Brain microvascular endothelial cell (primary cell): ENCODE measurements around the gene NAA25.
A peak's percentile ranks its signal among the peaks of the same experiment; 100 is the strongest.
"Not testable (repeated sequence)": the region's sequence is repeated elsewhere in the genome, so short reads cannot be mapped to it uniquely, and the experiment has no call there.

Source experiments
- DNase-seq: peaks from one replicate; pipeline ENCODE4 v3.0.0-alpha.2; 2020
- H3K27ac ChIP-seq: fragments of 250-450 bp; sonication (Bioruptor Pico); 2 replicates; pipeline ENCODE4 v1.5.1; 2020; ENCODE audit warnings: mild to moderate bottlenecking, moderate library complexity
- H3K27me3 ChIP-seq: fragments of 250-450 bp; sonication (Bioruptor Pico); replicated peaks from 2 replicates; pipeline ENCODE4 v1.5.1; 2020; ENCODE audit warnings: mild to moderate bottlenecking
- H3K36me3 ChIP-seq: fragments of 250-450 bp; sonication (Bioruptor Pico); replicated peaks from 2 replicates; pipeline ENCODE4 v1.5.1; 2020; ENCODE audit warnings: mild to moderate bottlenecking
- H3K4me3 ChIP-seq: 2 replicates; pipeline ENCODE4 v1.5.1; 2011; ENCODE audit warnings: low read depth, mild to moderate bottlenecking, control low read depth, low read length, moderate library complexity
- CTCF ChIP-seq: IDR thresholded peaks from 2 replicates; pipeline ENCODE4 v1.5.1; 2011; ENCODE audit warnings: low read depth, mild to moderate bottlenecking, moderate library complexity, low read length, control low read depth, inconsistent platforms; ENCODE audit errors: missing control alignments
- in situ Hi-C: cut with HindIII; loops from 2 replicates; pipeline ENCODE4 v1.10.0; 2017; ENCODE audit warnings: low sequenced_read_pairs, low pct_ligation_motif_present

Gene NAA25

GRCh38 chr12:112112409-112113133 lies 4.0 kb upstream of the NAA25 start:
- H3K27ac ChIP-seq, result no peak overlapping the region
- H3K27me3 ChIP-seq, result no peaks in the 10 kb centered on the region
- no peaks in the 10 kb centered on the region for H3K36me3 ChIP-seq
- DNase-seq, result no peak
- H3K4me3 ChIP-seq, result no peak overlapping the region
- TF ChIP-seq CTCF, result no peak
- in situ Hi-C loops, result no loop called here

- no peaks in the 10 kb centered on the region for H3K27me3 ChIP-seq
- no peak overlapping the region for H3K4me3 ChIP-seq
- in situ Hi-C loops, result no loop called here
- DNase-seq, result no peak
- no peak for TF ChIP-seq CTCF
- no peak overlapping the region for H3K27ac ChIP-seq
- H3K36me3 ChIP-seq, result no peaks in the 10 kb centered on the region
Measured at GRCh38 chr12:112111931-112112330, 3.3 kb upstream of the NAA25 start.

GRCh38 chr12:112110787-112111662 lies 2.4 kb upstream of the NAA25 start:
- in situ Hi-C loops, H3K27me3 ChIP-seq, DNase-seq, H3K36me3 ChIP-seq, H3K27ac ChIP-seq, H3K4me3 ChIP-seq: not testable (repeated sequence)

GRCh38 chr12:112107306-112108201 lies 1.0 kb downstream of the NAA25 start:
- in situ Hi-C loops, result no loop called here
- DNase-seq, result no peak
- TF ChIP-seq CTCF, result no peak

GRCh38 chr12:112105891-112106290 lies 2.7 kb downstream of the NAA25 start:
- H3K27me3 ChIP-seq, result no peaks in the 10 kb centered on the region
- H3K27ac ChIP-seq, result no peak overlapping the region
- H3K36me3 ChIP-seq, result peaks cover 8% of the 10 kb centered on the region
- no peak for DNase-seq
- in situ Hi-C loops, result no loop called here
- no peak for TF ChIP-seq CTCF
- no peak overlapping the region for H3K4me3 ChIP-seq

More at GRCh38 chr12:112107306-112108201, 1.0 kb downstream of the NAA25 start:
- peaks cover 2% of the 10 kb centered on the region for H3K36me3 ChIP-seq
- peak overlapping the region; percentile 96 for H3K4me3 ChIP-seq
- no peaks in the 10 kb centered on the region for H3K27me3 ChIP-seq
- peak overlapping the region; percentile 68 for H3K27ac ChIP-seq
